Effector CD4-positive, alpha-beta T cell (primary cell): Measurements from ENCODE around the gene NPTN.
"Not testable (repeated sequence)": the region's sequence is repeated elsewhere in the genome, so short reads cannot be mapped to it uniquely, and the experiment has no call there.

ENCODE experiments used
- DNase-seq: peaks from one replicate; pipeline ENCODE4 v3.0.0-alpha.2; 2020

Gene NPTN

GRCh38 chr15:73600413-73601335 is 32.5 kb downstream of the NPTN start:
- DNase-seq: no peak

GRCh38 chr15:73599934-73600333 is 33.3 kb downstream of the NPTN start:
- DNase-seq: no peak

DNA sequence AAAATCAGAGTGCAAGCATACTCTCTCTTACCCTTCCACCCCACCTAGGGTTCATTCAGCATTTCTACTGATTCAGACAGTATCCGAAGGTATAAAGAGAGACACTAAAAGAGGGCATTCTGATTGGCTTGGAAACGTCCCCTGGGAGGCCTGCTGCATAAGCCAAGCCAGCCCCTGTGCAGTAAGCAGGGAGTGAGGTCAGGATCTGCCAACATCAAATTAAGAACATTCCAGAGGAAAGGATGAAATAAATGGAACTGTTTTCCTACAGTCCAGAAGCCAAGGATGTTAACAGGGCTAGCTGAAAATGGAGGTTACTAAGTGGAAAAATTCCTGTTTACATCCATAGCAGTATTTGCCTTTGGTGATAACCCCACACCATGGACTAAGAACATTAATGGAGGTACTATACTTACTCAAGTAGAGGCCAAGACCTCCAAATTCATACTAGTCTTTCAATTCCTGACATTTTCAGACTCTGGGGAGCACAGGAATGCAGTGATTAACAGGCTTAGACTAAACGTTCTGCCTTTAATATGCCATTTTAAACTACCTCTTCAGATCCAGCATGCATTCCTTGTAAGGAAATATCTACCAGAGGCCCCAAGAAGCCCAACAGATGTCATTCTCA is 34.5 kb downstream of the NPTN start:
- no peak for DNase-seq

GRCh38 chr15:73597036-73597638 is 36.1 kb downstream of the NPTN start:
- no peak for DNase-seq

GRCh38 chr15:73596174-73596573 is 37.0 kb downstream of the NPTN start:
- no peak for DNase-seq

GRCh38 chr15:73594109-73594508 is 39.1 kb downstream of the NPTN start:
- no peak for DNase-seq

DNA sequence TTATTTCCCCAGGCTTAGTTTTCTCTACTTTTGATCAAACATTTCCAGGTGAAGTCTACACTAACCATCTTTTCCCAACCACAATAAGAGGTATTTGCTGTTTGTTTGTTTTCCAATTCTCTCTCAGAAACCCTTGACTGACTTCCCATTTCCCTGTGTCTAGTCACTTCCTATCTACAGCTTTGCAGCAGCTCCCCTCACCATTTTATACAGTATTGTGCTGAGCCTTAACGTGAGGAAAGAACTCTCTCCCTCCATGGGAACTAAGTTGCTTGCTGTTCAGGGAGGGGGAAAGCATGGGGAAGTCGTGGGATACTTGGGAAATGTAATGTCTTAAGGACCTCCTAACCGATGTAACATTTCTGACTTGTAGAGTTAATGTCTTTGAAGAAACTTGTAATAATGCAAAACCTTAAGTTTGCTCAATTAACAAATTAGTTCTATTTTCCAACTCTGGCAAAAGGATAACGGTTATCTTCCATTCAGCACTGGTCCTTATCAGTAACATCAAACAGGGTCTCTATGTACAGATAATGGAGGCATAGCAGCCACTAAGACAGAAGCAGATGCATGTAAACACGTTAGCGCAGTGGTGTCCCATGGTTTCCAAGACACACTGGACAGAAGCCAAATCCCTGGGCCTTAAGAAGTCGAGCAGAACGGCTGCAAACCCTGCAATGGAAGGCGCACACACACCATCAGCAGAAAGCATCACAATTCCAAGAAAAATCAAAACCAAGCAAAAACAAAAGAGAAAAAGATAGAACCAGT is 39.7 kb downstream of the NPTN start:
- no peak for DNase-seq

DNA sequence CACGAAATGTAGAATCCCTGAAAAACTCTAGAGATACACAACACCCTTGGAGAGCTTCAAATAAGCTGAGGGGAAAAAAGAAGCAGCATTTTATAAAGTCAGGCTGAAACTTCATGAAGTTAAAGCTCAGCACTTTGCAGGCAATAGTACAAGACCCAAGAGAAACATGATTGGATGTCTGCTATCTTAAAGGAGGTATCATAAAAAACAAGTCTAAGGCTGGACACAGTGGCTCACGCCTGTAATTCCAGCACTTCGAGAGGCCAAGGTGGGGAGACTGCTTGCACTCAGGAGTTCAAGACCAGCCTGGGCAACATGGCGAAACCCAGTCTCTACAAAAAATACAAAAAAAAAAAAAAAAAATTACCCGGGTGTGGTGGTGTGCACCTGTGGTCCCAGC is 42.9 kb downstream of the NPTN start:
- no peak for DNase-seq

DNA sequence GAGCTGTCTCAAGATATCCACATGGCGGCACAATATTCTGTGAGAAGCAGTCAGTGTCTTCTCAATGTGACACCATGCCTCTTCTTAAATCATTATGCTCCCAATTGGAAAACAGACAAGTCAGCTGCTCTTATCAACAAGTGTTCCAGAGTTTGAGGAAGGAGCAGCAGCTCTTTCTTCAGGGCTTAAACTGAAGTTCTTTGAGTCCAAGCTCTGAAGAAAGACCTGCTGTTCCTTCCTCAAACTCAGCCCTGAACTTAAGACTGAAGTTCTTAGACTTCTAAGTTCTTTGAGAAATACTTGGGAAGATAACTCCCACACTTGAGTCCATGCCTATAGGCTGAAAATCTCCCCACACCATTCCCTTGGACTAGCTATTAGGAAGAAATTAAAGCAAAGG is 43.4 kb downstream of the NPTN start:
- DNase-seq: no peak

- DNase-seq: no peak
Observed at GRCh38 chr15:73585871-73586654, 47.1 kb downstream of the NPTN start.

DNA sequence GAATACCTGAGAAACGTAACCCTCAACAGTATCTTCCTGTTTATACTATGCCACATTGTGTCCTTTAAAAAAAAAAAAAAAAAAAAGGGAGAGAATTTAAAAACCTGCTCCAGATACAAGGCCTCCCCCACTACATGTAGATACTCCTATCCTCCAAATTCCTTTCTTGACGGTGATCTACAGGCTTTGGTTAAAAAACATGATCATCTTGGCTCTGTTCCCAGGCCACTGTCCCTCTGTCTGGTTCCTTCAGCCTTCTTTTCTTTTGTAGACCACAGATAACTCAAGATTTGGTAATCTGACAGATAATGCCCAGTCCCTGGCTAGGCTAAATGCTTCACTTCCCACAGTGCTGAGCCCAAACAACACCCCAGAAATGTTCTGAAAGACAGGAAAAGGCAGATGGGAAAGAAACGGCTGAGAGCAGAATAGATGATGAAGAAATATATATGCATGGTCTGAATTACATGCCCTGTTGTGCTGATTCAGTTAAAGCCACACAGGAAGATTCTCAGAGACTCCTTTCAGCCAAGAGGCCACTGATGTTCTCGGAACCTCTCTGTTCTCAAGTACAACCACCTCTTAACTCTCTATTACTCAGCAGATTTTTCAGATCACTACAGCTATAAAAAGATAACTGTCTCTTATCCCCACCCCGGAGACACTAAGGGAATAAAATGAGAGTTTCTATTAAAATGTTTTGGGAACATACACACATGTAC is 48.3 kb downstream of the NPTN start:
- no peak for DNase-seq

DNA sequence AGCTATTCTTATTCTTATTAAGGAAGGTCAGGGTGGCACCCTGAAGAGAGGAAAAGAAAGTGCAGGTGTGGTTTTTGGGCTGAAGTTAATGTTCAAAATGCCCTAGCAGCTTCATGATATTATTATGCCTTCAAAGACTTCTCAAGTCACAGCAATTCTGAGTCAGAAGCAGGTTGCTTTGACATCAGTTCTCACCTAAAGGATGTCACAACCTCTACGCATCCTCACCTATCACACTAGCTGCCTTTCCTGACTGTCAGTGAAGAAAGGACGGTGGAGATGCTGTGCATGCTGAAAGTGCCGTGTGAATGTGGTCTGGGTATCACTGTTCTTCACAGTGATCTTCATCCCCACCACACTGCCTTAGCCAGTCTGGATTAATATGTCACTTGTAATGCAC is 49.6 kb downstream of the NPTN start:
- no peak for DNase-seq

GRCh38 chr15:73582851-73583379 is 50.3 kb downstream of the NPTN start:
- no peak for DNase-seq

- DNase-seq: no peak
Observed at GRCh38 chr15:73578026-73578425, 55.2 kb downstream of the NPTN start.

- not testable (repeated sequence) for DNase-seq
Observed at GRCh38 chr15:73577593-73577992, 55.6 kb downstream of the NPTN start.

- DNase-seq: no peak
Observed at GRCh38 chr15:73575636-73576247, 57.4 kb downstream of the NPTN start.

- DNase-seq: no peak
Observed at GRCh38 chr15:73573572-73573971, 59.6 kb downstream of the NPTN start.

DNA sequence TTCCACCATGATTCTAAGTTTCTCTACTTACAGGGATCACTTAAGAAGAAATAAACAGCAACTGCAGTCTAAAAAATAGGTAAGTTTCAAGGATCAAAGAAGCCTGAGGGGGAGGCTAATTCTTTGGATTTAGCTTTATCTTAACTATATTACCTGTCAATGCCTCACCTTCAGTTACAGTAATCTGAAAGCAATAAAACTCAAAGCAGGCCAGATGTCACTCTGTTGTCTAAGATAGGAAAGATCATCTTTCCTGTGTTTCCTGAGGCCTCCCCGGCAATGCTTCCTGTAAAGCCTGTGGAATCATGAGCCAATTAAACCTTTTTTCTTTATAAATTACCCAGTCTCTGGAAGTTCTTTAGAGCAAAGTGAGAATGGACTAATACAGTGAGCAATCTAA is 60.2 kb downstream of the NPTN start:
- no peak for DNase-seq

- no peak for DNase-seq
Observed at GRCh38 chr15:73572296-73572695, 60.9 kb downstream of the NPTN start.

DNA sequence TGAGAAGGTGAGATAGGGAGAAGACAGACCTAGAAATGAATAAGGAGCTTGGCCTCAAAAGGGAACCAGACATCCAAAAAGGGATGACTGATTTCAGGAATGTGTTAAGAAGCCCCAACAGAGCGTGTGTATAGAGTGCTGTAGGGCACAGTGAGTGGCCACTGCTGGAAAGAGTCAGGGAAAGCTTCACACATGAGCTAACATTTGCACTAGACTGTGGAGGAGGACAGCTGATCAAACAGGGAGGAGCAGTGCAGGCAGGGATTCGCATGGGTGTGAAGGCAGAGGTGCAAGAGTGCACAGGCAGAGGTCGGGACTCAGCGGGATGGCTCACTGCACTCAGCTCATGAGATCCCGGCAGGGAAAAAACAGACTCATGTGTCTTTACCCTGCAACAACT is 61.8 kb downstream of the NPTN start:
- no peak for DNase-seq
